ENCODE data around the gene KIF21A. TPM values are rescaled to one million over a fixed set of nuclear protein-coding genes. Genes with fewer than 3 reads are reported as not detected.

KIF21A gene
- total RNA-seq, 1 experiment from 2014 or later: 29.1 TPM

GRCh38 chr12:39405580-39405979 is 37.3 kb downstream of the KIF21A start:
- intact Hi-C loops (cut with micrococcal nuclease): no loop called here

More at GRCh38 chr12:39405580-39405979, 37.3 kb downstream of the KIF21A start:
- no peak overlapping the region for H3K9ac ChIP-seq (ENCODE audit: low read length)
- H3K27ac ChIP-seq (ENCODE audit: low read depth, low read length): no peak overlapping the region
- TF ChIP-seq EZH2phosphoT487 (IDR thresholded peaks at IDR 0.05; ENCODE audit: borderline replicate concordance): no peak
- TF ChIP-seq SRF (IDR thresholded peaks at IDR 0.05; ENCODE audit: low read depth): no peak
- TF ChIP-seq ZFX (IDR thresholded peaks at IDR 0.05): no peak
- TF ChIP-seq ZBTB33 (IDR thresholded peaks at IDR 0.05; ENCODE audit: extremely low read depth, insufficient replicate concordance, low read length): no peak
- TF ChIP-seq ELF1 (IDR thresholded peaks at IDR 0.05; ENCODE audit: borderline replicate concordance, low read depth): no peak
- TF ChIP-seq TCF7L2 (IDR thresholded peaks at IDR 0.05; ENCODE audit: borderline replicate concordance, extremely low read depth, insufficient read depth, insufficient read length): no peak
- no peak for TF ChIP-seq SP1 (IDR thresholded peaks at IDR 0.05; ENCODE audit: low read depth)
- TF ChIP-seq MAX (IDR thresholded peaks at IDR 0.05): no peak
- TF ChIP-seq EGR1 (IDR thresholded peaks at IDR 0.05; ENCODE audit: low read depth): no peak
- TF ChIP-seq CTCF (IDR thresholded peaks at IDR 0.05 in 2 of 3, conservative IDR thresholded peaks at IDR 0.05 in 1 of 3; ENCODE audit: borderline replicate concordance in 1 of 3, insufficient read depth in 1 of 3, low read depth in 2 of 3, low read length in 2 of 3): no peak
- no peak for TF ChIP-seq EZH2 (IDR thresholded peaks at IDR 0.05)
- no peak for TF ChIP-seq POLR2A (IDR thresholded peaks at IDR 0.05; ENCODE audit: borderline replicate concordance, extremely low read depth, insufficient read depth, insufficient read length)
- no peak for TF ChIP-seq SIN3A (IDR thresholded peaks at IDR 0.05; ENCODE audit: low read depth)
- no peak for TF ChIP-seq CBX3 (IDR thresholded peaks at IDR 0.05; ENCODE audit: low read depth)
- peaks cover 0 to 8% of the 10 kb centered on the region in 2 experiments; a peak in 1 of 4 replicates for H3K4me1 ChIP-seq (ENCODE audit: control insufficient read depth in 1 of 2, insufficient read depth in 2 of 2, low read length in 2 of 2)
- H3K79me2 ChIP-seq (ENCODE audit: insufficient read depth, low read length): peaks cover 6% of the 10 kb centered on the region; the same call in 1 of the 2 replicates
- POLR2A ChIA-PET: no interaction called here
- DNase-seq (ENCODE audit: low read depth, low spot score) (no peak), ATAC-seq (no peak)
- no peaks in the 10 kb centered on the region for H3K9me2 ChIP-seq (ENCODE audit: insufficient read depth)
- no peak overlapping the region for H2AFZ ChIP-seq (ENCODE audit: low read depth, low read length, poor library complexity, severe bottlenecking)
- H3K36me3 ChIP-seq (ENCODE audit: control insufficient read depth in 1 of 2, insufficient read depth in 2 of 2, low read length in 2 of 2): no peaks in the 10 kb centered on the region
- no peaks in the 10 kb centered on the region for H3K27me3 ChIP-seq (ENCODE audit: insufficient read depth, low read length)
- H3K4me2 ChIP-seq (ENCODE audit: low read length): no peak overlapping the region
- CTCF ChIA-PET: no interaction called here
- no peak overlapping the region for H3K4me3 ChIP-seq (replicated peaks in 1 of 2; ENCODE audit: low read depth in 1 of 2, low read length in 2 of 2)
- no peaks in the 10 kb centered on the region for H3K9me3 ChIP-seq (ENCODE audit: control insufficient read depth in 1 of 2, insufficient read depth in 1 of 2, low read depth in 1 of 2, low read length in 2 of 2)
- RAD21 ChIA-PET (ENCODE audit: low non-redundant PET in 1 of 2, low total read pairs in 2 of 2, uncharacterized antibody in 2 of 2, unreplicated experiment in 2 of 2): no interaction called here
- no peaks in the 10 kb centered on the region for H4K20me1 ChIP-seq (ENCODE audit: insufficient read depth)
- no TSS peak for BruUV-seq (replicated peaks)

All from HCT116 (cell line).